Stimulated activated CD8-positive, alpha-beta memory T cell treated with anti-CD3 and anti-CD28 coated beads, Interleukin-7, amount 100 ng/mL, for 1 hour (primary cell): ENCODE data around the gene RNF19B.

Source experiments
- DNase-seq, 2 donors: peaks; one replicate each; pipeline ENCODE4 v3.0.0-alpha.2; 2020; ENCODE audit warnings: low read depth in 2 of 2

RNF19B gene

GRCh38 chr1:32966900-32967299 is 2.3 kb upstream of the RNF19B start:
- no peak for DNase-seq

GRCh38 chr1:32965251-32965747 is 690 bp upstream of the RNF19B start:
- DNase-seq, result no peak

GRCh38 chr1:32963746-32964460 is 706 bp downstream of the RNF19B start:
- DNase-seq, result peak; percentile 24 to 30

- no peak for DNase-seq
Observed at GRCh38 chr1:32962248-32962896, 2.2 kb downstream of the RNF19B start.

GRCh38 chr1:32960819-32961355 is 3.7 kb downstream of the RNF19B start:
- DNase-seq, result no peak

- no peak for DNase-seq
Observed at GRCh38 chr1:32960342-32960741, 4.3 kb downstream of the RNF19B start.

- no peak for DNase-seq
Observed at GRCh38 chr1:32958827-32959226, 5.8 kb downstream of the RNF19B start.

- DNase-seq, result no peak
Observed at GRCh38 chr1:32957017-32957416, 7.6 kb downstream of the RNF19B start.

GRCh38 chr1:32954168-32954567 is 10.4 kb downstream of the RNF19B start:
- no peak for DNase-seq

GRCh38 chr1:32953495-32953894 is 11.1 kb downstream of the RNF19B start:
- no peak for DNase-seq

- no peak for DNase-seq
Observed at GRCh38 chr1:32949519-32949918, 15.1 kb downstream of the RNF19B start.

- DNase-seq, result no peak
Observed at GRCh38 chr1:32948905-32949304, 15.7 kb downstream of the RNF19B start.

- no peak for DNase-seq
Observed at GRCh38 chr1:32948390-32948722, 16.3 kb downstream of the RNF19B start.

- no peak for DNase-seq
Observed at GRCh38 chr1:32947669-32948389, 16.8 kb downstream of the RNF19B start.

GRCh38 chr1:32946413-32946812 is 18.2 kb downstream of the RNF19B start:
- DNase-seq, result no peak

- DNase-seq, result no peak
Observed at GRCh38 chr1:32944180-32944579, 20.4 kb downstream of the RNF19B start.

GRCh38 chr1:32939655-32940371 is 24.8 kb downstream of the RNF19B start:
- DNase-seq, result no peak

- no peak for DNase-seq
Observed at GRCh38 chr1:32937061-32937460, 27.5 kb downstream of the RNF19B start.

GRCh38 chr1:32934535-32934934 is 30.1 kb downstream of the RNF19B start:
- DNase-seq, result no peak

GRCh38 chr1:32933742-32934322 is 30.8 kb downstream of the RNF19B start:
- no peak for DNase-seq

GRCh38 chr1:32931760-32932159 is 32.8 kb downstream of the RNF19B start:
- DNase-seq, result no peak

GRCh38 chr1:32929366-32929765 is 35.2 kb downstream of the RNF19B start:
- no peak for DNase-seq
